HG03565 (cell line): ENCODE results near the gene EXOC1.

Experiments
- ATAC-seq: cut with Tn5 transposase; IDR thresholded peaks from one replicate; pipeline ENCODE4 v1.9.1; 2021; ENCODE audit warnings: mild to moderate bottlenecking, moderate library complexity; ENCODE audit not compliant: unreplicated experiment

The EXOC1 gene

GRCh38 chr4:55854129-55854528, 681 bp downstream of the EXOC1 start:
- ATAC-seq: no peak

GRCh38 chr4:55857586-55857985, 4.1 kb downstream of the EXOC1 start:
- ATAC-seq: no peak

GRCh38 chr4:55859711-55860110, 6.3 kb downstream of the EXOC1 start:
- no peak for ATAC-seq

DNA sequence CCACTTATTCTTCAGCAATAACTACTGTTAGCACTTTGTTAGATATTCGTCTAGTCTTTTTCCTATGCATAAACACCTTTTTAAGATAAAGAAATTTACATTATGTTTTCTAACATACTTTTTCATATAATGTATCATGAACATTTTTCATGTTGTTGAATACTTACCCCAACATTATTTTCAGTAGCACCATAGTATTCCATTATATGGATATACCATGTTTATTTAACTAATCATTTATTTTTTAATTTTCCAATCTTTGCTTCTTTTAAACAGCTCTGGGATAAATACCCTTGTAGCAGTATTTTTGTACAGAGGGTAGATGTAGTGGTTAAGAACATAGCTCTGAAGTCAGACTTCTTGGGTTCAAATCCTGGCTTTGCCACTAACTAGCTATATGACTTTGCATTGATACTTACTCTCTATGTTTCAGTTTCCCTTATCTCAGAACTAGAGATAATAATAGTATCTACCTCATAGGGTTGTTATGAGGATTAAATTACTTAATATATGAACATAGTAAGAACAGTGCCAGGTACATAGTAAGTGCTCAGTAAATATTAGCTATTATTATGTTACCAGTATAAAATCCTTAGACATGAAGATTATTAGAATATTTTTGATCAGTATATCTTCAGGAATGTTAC, 11.3 kb downstream of the EXOC1 start:
- no peak for ATAC-seq

DNA sequence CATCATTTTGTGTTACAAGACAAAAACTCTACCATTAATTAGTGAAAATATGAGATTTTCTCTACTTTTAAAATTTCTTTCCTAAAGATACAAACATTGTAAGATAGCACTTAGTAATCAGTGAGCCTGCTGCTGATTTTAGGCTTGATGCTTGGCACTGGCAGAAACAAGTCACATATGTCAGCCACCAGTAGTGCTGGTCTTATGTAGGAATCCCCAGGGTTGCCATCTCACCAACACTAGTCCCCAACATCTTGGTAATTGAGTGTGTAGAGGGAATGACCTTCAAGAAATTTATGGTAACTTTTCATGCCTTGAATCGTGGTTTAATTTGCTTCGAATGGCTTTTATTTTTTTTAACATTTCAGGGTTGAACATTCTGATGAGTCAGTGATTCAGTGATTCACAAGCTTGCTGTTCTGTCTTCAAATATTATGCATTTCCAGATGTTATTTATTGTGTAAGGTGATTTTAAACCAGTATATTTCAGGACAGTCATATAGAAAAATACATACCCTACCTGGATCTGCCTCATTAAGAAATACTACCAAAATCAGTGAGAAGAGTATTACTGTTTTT, 11.9 kb downstream of the EXOC1 start:
- no peak for ATAC-seq

DNA sequence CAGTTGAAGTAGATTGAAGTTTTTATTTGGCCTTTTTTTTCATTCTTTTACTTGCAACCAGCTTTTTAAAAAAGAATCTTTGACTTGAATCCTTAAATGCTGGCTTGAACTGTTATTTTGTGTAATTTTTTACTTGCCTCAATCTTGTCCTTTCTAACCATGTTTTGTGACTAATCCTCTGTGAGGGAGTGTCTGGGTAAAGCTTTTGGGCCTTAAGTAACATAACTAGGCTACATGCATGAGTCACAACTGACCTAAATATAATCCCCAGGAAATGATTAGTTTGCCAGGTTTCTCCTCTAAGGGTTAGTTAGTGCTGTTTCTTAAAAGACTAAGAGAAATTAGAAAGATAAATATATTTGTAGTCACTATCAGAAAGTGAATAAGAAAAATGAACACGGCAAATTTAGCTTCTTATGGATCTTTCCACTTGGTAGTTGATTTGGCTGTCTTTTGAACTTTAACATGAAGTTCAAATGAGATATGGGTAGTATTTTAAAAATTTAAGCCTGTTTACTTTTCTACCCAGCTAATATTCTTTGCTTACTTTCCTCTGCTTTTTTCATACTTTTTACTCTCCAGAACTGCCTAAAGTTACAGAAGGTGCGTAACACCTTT, 13.0 kb downstream of the EXOC1 start:
- peak; percentile 85 for ATAC-seq

DNA sequence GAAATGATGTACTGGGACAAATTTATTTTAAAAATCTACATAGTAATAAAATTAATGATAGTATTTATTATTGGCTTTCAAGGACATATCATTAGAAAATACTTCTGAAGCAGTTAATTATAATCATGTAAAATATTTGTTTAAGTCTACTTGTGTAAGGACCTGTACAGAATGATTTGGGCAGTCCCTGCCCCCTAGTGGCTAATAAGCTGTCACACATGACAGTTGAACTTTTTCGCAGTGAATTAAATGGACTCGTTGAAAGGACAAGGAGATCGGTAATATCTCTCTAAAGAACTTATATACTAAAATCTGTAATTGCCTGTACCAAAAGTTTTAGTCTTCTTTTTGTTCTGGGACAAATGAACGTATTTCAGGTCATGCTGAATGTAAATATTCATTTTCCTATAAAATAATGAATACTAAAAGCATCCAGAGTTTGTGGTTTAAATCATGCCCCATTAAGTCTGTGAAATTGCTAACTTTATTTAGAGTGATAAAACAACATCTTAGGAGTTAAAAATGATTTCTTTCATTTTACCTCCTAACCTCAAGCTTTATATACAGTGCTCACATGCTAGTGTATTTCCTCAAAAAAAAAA, 13.6 kb downstream of the EXOC1 start:
- peak; percentile 77 for ATAC-seq

- ATAC-seq: no peak
Observed at GRCh38 chr4:55868581-55869090, 15.2 kb downstream of the EXOC1 start.

DNA sequence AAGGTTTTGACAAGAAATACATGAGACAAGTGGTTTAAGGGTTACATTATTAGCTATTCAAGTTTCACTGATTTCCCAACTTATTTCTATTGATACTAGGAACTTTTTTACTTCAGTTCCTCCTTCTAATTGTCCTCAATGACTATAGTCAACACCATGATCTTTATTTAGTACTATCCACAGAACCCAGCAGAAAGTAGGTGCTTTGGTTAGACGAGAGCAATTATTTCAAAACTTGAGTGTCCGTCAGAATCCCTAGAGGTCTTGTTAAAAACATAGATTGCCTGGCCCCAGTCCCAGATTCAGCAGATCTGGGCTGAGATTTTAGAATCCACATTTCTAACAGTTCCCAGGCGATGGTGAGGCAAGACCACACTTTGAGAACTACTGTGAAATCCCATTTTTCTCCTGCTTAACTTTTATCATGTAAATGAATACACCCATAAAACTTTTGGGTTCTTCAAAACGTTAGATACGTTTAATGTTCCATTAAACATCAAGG, 17.9 kb downstream of the EXOC1 start:
- no peak for ATAC-seq

DNA sequence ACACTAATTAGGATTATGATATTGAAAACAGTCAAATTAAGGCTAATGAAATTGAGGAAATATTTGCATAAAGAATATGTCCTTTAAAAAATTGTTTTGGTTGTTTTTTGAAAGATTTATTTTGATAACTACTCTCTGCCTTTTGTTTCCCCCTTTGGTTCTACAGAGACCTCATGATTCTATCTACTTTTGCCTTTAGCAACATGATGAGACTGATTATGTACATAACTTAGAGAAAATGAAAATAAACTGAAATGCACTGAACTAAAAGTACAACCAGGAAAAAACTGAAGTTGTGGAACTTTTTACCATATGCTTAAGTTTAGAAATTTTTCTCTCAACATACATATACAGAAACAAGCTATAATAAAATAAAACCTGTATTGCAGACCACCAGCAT, 21.4 kb downstream of the EXOC1 start:
- no peak for ATAC-seq

DNA sequence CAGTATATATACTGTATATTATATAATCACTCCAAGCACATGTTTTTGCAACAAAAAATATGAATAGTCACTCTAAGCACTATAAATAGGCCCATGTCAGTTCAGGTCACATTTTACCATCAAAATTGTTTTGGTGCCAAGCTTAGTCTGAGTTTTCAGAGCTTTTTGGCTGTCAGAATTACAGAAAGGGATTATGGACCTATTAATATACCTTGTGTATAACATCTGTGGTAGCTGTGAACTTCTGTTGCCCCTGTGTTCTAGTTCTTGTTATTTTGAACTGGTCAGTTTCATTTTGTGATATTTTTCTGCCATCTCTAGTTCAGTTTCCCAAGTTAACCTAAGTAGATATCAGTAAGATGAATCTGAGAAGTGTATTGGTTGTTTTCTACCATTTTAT, 22.9 kb downstream of the EXOC1 start:
- ATAC-seq: no peak

DNA sequence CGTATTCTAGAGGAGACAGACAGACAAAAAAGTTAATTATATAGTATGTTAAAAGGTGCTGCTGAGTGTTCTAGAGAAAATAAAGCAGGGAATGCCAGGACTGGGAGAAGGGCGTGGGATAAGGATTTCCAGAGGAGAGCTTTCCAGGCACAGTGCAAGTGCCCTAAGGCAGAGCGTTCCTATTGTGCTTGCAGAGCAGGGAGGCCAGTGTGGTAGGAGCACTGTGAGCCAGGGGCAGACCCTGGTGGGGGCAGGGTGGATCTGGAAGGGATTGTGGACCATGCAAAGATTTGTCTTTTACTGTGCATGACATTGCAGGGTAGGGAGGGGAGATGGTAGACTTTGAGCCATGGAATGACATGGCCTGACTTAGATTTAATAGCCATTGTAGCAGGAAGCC, 25.8 kb downstream of the EXOC1 start:
- ATAC-seq: no peak

- no peak for ATAC-seq
Observed at GRCh38 chr4:55880652-55881280, 27.3 kb downstream of the EXOC1 start.

DNA sequence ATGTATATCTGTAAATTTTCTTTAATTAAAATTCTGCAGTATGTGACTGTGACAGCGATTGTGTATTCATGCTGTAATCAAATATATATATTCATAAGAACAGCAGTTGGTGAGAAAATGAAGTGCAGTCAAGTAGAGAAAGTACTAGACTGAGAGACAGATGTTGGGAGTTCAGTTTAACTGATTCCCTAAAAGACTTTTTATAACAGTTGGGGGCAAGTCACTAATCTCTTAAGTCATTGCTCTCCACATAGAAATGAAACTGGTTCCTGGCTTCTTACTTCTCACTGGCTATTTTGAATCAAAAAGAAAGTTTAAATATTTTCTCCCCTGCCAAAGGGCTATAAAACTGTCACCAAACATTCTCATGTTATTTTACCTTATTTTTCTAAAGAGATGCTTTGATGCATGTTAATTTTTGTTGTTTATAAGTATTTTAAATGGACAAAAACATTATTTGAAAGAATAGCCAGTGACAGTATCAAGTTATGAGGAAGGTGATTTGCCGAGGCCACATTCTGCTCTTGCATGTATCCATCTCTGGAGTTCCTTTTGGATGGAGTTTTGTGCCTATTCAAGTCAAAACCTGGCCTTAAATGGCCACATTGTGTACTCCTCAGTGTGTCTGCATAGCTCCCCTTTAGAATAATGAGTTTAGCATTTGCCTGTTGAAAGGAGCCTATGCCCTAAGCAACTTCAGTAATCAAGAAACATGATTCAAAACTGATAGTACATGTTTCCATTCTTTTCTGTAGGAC, 30.8 kb downstream of the EXOC1 start:
- ATAC-seq: no peak

- no peak for ATAC-seq
Observed at GRCh38 chr4:55884851-55885219, 31.4 kb downstream of the EXOC1 start.

GRCh38 chr4:55887594-55887993, 34.1 kb downstream of the EXOC1 start:
- no peak for ATAC-seq

DNA sequence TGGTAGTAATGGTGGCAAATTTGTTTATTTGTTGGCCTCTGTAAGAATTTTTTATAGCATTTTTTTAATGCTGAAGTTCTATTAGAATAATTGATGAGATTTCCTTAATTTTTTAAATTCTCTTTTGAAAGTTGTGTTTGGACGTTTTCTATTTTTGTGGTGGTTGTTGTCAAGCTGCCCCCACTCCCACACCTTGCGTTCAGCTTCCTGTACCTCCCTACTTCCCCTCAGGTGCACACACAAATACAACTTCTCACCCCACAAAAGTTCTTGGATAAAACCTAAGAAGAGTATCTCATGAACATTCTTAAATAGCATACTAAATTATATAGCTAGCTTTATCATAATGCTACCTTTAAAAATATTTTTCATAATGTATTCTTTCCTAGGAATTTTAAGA, 38.7 kb downstream of the EXOC1 start:
- ATAC-seq: no peak

GRCh38 chr4:55896622-55897021, 43.2 kb downstream of the EXOC1 start:
- ATAC-seq: no peak

- ATAC-seq: no peak
Observed at GRCh38 chr4:55902677-55903076, 49.2 kb downstream of the EXOC1 start.

- ATAC-seq: no peak
Observed at GRCh38 chr4:55903577-55903976, 50.1 kb downstream of the EXOC1 start.

DNA sequence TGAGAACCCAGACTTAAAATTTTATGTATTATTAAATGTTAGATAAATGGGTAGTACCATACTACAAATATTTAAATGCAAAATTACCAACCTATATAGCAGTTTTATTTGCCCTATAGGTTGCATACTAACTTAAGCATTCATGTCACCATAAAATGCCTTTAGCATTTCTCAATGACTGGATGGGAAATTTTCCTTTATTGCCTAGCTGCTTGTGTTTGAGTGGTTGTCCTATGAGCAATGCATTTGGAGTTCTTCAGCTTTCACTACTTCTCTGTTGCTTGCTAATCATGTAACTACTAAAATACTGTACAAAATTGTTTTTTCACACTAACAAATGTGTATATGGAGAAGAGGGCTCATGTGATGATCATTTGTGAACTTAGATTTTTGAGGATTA, 51.1 kb downstream of the EXOC1 start:
- ATAC-seq: no peak
